ENCODE data around the gene SEMA4F.

GRCh38 chr2:74688881-74689280 is 34.8 kb downstream of the SEMA4F start:
- TF ChIP-seq EZH2 (IDR thresholded peaks at IDR 0.05; ENCODE audit: insufficient read depth, low read length) (no peak), CTCF (IDR thresholded peaks at IDR 0.05; ENCODE audit: insufficient read depth, low read depth, low read length) (no peak)

Data from astrocyte (in vitro differentiated cells and primary cell).